GM18511 (cell line): ENCODE data around the gene GET3.
A peak's percentile ranks its signal among the peaks of the same experiment; 100 is the strongest.
"Not testable (repeated sequence)": the region's sequence is repeated elsewhere in the genome, so short reads cannot be mapped to it uniquely, and the experiment has no call there.

Experiments used
- ATAC-seq: cut with Tn5 transposase; IDR thresholded peaks from one replicate; pipeline ENCODE4 v1.9.1; 2021; ENCODE audit warnings: mild to moderate bottlenecking, moderate library complexity; ENCODE audit not compliant: unreplicated experiment

GET3 gene

DNA sequence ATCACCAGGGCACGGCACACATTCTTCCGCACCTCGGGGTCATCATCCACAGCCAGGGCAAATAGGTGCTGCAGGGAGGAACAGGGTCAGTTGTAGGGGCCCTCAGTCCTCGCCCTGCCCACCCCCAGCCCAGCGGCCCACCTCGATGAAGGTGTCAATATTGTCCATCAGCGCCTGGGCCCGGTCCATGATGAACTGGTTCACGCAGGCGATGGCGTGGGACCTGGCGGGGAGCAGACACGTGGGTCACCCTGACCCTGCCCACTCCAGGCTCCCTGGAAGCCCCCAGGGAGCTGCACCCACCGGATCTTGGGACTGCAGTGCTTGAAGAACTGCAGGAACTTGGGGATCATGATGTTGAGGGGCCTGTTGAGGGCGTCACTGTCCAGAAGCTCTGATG is 22.2 kb upstream of the GET3 start:
- ATAC-seq = no peak

GRCh38 chr19:12715929-12716328 is 21.4 kb upstream of the GET3 start:
- no peak for ATAC-seq

DNA sequence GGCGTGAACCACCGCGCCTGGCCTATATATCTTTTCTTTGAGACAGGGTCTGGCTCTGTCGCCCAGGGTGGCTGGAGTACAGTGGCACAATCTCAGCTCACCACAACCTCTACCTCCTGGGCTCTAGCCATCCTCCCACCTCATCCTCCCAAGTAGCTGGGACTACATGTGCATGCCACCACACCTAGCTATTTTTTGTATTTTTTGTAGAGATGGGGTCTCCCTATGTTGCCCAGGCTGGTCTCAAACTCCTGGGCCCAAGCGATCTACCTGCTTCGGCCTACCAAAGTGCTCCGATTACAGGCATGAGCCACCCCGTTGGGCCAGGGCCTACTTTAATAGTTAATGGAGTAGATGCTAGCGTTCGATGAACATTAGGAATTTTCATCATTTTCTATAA is 17.0 kb upstream of the GET3 start:
- no peak for ATAC-seq

- ATAC-seq = no peak
Measured at GRCh38 chr19:12720851-12721655, 16.2 kb upstream of the GET3 start.

- peak; percentile 40 for ATAC-seq
Measured at GRCh38 chr19:12721656-12722565, 15.4 kb upstream of the GET3 start.

DNA sequence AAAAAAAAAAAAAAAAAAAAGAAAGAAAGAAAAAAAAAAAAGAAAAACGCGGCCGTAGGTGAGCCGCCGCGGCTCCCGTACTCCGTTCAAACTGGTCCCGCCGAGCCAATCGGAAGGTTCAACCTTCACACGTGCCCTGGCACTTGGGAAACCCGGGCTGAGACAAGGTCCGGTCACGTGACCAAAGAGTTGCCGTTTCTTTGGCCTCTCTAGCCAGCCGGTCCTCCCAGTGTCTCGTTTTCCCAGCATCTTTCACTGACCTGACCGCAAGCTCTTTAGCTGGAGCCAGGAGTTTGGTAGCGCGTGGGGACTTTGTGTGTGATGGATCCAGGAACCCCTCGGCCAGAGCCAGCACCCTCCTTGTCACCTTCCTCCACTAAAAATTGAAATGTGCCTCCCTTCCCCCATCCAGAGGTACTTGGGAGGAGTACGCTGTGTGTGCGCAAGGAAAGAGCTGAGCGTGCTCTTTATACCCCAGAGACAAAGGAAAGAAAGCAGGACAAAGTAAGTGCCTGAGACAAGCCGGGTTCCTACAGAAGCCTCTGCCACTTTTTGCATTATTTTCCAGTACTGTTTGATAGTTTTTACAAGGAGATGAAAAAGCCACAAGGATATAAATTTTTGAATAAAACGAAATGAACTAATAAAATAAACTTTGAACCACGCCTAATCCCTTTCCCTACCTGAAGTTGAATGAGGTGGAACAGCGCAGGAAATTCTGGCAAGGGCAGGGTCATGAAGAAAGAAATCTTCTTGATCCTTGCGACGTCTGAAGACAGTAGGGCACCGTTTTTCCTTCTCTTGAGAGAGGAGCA is 14.5 kb upstream of the GET3 start:
- peak; percentile 83 for ATAC-seq

DNA sequence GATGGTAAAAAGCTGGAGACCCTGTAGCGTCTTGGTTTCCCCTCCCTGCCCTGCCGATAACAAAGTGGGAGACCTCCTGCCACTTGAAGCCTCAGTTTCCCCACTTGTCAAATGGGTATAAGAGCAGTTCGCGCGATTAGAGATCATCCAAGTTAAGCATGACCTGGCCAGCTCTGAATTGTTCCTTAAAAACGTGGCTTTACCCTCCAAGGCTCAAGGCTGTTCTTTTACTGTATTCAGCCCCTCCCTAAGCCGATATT is 14.0 kb upstream of the GET3 start:
- no peak for ATAC-seq

DNA sequence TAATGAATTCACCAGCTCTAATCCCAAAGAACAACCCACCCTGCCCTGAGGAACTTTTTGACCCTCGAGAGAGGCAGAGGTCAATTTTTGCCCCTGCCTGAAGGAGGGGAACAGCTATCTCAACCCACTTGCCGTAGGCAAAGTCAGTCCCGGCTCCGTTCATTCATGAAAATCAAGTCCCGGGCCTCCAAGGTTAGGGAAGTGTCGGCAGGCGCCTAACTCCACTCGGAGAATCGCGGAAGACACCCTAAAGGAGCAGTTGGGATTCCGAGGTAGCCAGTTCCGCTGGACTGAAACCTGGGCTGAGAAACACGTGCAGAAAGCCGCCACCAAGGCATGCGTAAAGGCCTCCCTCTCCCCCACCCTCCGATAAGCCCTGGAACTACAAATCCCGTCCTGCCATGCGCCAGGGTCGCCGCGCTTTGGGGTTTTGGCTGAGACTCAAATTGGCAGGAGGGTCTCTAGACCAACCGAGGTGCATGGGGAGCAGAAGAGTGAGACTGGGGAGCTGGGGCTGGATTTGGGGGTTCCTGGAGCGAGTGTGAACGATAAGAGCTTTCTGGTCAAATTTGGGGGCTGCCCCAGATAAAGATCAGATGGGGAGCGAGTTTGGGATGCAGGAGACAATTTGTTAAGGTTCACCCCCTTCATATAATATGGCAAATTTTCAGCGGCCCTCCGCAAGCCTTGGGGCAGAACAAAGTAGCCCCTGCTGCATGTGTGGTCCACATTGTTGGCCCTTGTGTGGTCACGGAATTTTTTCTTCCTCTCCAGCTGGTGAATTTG is 13.5 kb upstream of the GET3 start, which contains the start of gene TNPO2:
Gene TNPO2 (minus strand): TSS at position 292 of the 786 bp plus-strand sequence. CDS start 2,955 bp downstream, outside the sequence.
- no peak for ATAC-seq

GRCh38 chr19:12725612-12726011 is 11.7 kb upstream of the GET3 start:
- ATAC-seq = not testable (repeated sequence)

GRCh38 chr19:12726988-12727316 is 10.3 kb upstream of the GET3 start:
- ATAC-seq = no peak

GRCh38 chr19:12727745-12728433 is 9.4 kb upstream of the GET3 start:
- no peak for ATAC-seq

GRCh38 chr19:12730064-12730463 is 7.2 kb upstream of the GET3 start:
- no peak for ATAC-seq

GRCh38 chr19:12731337-12731736 is 6.0 kb upstream of the GET3 start:
- ATAC-seq = no peak

DNA sequence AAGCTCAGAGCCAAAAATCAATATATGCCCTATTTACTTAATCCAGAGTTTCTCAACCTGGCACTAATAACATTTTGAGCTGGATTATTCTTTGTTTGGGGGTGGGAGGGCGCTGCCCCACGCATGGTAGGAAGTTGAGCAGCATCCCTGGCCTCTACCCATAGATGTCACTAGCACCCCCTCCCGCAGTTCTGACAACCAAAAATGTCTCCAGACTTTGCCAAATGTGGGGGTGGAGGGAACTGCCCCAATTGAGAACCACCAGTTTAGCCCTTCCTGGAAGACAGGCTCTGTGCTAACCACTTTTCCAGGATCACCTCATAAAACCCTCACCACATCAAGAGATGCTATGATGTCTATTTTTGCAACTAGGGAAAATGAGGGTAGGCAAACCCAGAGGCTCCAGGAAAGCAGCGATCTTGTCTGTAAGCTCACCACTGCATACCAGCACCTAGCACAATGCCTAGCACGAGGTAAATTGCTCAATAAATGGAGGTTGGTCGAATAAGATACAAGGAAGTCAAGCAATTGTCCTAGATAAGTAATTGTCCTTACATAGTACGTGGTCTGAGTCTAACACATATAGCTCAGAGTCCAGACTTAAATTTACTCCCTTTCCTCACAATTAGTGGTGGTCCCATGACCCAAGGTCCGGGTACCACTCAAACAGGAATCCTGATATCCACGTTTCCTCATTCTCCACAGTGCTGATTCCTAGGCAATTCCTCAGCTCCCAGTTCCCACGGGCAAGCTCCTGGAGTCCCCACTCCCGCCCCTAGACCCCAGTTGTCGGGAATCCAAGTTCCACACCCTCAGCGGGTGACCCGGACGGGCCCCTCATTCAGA is 3.7 kb upstream of the GET3 start:
- no peak for ATAC-seq

- ATAC-seq = no peak
Measured at GRCh38 chr19:12737835-12738351, 596 bp downstream of the GET3 start.

DNA sequence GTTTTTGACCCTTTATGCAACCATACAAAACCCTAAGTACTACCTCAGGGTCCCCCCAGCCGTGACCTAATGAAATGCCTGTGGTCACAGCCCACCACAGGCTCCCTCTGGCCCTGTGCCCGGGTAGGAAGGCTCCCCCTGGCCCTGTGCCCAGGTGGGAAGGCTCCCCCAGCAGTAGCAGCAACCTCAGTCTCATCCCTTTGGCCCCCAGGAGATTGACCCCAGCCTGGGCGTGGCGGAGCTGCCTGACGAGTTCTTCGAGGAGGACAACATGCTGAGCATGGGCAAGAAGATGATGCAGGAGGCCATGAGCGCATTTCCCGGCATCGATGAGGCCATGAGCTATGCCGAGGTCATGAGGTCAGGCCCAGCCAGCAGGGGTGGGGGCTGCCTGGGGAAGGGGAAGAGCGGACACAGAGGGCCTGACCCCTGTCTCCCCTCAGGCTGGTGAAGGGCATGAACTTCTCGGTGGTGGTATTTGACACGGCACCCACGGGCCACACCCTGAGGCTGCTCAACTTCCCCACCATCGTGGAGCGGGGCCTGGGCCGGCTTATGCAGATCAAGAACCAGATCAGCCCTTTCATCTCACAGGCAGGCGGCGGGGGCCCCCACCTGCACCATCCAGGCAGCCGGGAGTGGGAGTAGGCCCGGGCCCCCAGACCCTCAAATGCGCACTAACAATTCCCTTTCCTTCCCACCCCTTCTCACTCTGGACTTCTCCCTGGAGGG is 8.0 kb downstream of the GET3 start:
- ATAC-seq = no peak

DNA sequence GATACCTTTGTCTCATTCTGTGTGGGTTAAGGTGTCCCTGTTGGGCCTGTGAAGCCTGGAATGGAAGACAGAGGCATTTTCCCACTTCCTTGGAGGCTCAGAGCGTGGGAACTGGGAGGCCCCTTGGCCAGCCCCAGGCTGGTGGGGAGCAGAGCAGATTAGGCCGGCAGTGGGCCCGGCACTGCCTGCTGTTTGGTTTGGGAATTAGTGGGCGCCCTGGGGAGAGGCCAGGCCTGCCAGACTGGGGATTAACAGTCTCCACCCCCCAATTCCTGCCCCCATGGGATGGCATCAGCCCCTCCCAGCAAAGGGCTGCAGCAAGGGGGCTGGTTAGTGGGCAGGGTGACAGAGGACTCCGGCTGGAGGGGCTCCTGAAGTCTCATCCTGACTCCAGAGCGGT is 11.2 kb downstream of the GET3 start:
- ATAC-seq = no peak

GRCh38 chr19:12749938-12750521 is 12.7 kb downstream of the GET3 start:
- no peak for ATAC-seq
